HG03354 (cell line): Measurements from ENCODE around the gene SEC14L3.

Experiments
- ATAC-seq: cut with Tn5 transposase; IDR thresholded peaks from one replicate; pipeline ENCODE4 v1.9.1; 2021; ENCODE audit warnings: mild to moderate bottlenecking; ENCODE audit not compliant: unreplicated experiment, poor library complexity, severe bottlenecking

SEC14L3 gene

GRCh38 chr22:30471616-30472318, at the start of gene SEC14L3:
TSS of gene SEC14L3 (minus strand) at chr22:30472017. CDS start at chr22:30471958, 59 bp downstream.
- no peak for ATAC-seq

- ATAC-seq = no peak
Observed at GRCh38 chr22:30519842-30520425, 48.1 kb upstream of the SEC14L3 start.

GRCh38 chr22:30516731-30517130, 44.9 kb upstream of the SEC14L3 start:
- no peak for ATAC-seq

- no peak for ATAC-seq
Observed at GRCh38 chr22:30516273-30516672, 44.5 kb upstream of the SEC14L3 start.

GRCh38 chr22:30514252-30514651, 42.4 kb upstream of the SEC14L3 start:
- no peak for ATAC-seq

GRCh38 chr22:30513462-30513861, 41.6 kb upstream of the SEC14L3 start:
- no peak for ATAC-seq

- ATAC-seq = no peak
Observed at GRCh38 chr22:30511911-30512310, 40.1 kb upstream of the SEC14L3 start.

GRCh38 chr22:30511109-30511508, 39.3 kb upstream of the SEC14L3 start:
- no peak for ATAC-seq

GRCh38 chr22:30508216-30508615, 36.4 kb upstream of the SEC14L3 start:
- no peak for ATAC-seq

GRCh38 chr22:30507670-30508069, 35.9 kb upstream of the SEC14L3 start:
- no peak for ATAC-seq

GRCh38 chr22:30506507-30506968, 34.7 kb upstream of the SEC14L3 start:
- no peak for ATAC-seq

- no peak for ATAC-seq
Observed at GRCh38 chr22:30503551-30503950, 31.7 kb upstream of the SEC14L3 start.

- ATAC-seq = no peak
Observed at GRCh38 chr22:30502911-30503310, 31.1 kb upstream of the SEC14L3 start.

- no peak for ATAC-seq
Observed at GRCh38 chr22:30502153-30502552, 30.3 kb upstream of the SEC14L3 start.

- no peak for ATAC-seq
Observed at GRCh38 chr22:30500628-30501027, 28.8 kb upstream of the SEC14L3 start.

- ATAC-seq = no peak
Observed at GRCh38 chr22:30497466-30498150, 25.8 kb upstream of the SEC14L3 start.

GRCh38 chr22:30495041-30495784, 23.4 kb upstream of the SEC14L3 start:
- no peak for ATAC-seq

GRCh38 chr22:30492144-30492543, 20.3 kb upstream of the SEC14L3 start:
- ATAC-seq = no peak

- ATAC-seq = no peak
Observed at GRCh38 chr22:30491381-30491780, 19.6 kb upstream of the SEC14L3 start.

GRCh38 chr22:30490399-30490798, 18.6 kb upstream of the SEC14L3 start:
- no peak for ATAC-seq
